NB4 (cell line): ENCODE results near the gene PRB4.

Source experiments
- CTCF ChIP-seq: IDR thresholded peaks from one replicate; pipeline ENCODE4 v1.5.1; 2012; ENCODE audit warnings: low read depth, low read length
- POLR2A ChIP-seq: IDR thresholded peaks from 2 replicates; pipeline ENCODE4 v1.6.1; 2011; ENCODE audit warnings: mild to moderate bottlenecking; ENCODE audit not compliant: insufficient read length; ENCODE audit errors: extremely low read depth

GRCh38 chr12:11348439-11348838 lies 38.2 kb upstream of the PRB4 start:
- TF ChIP-seq CTCF (no peak), POLR2A (no peak)
